HepG2 (cell line): ENCODE measurements around the gene PEX11G. TPM values are rescaled to one million over a fixed set of nuclear protein-coding genes. Genes with fewer than 3 reads are reported as not detected.

Experiments
- CREM ChIP-seq, 2 experiments: sonication (generic) in 1 of 2; formaldehyde crosslinking in 1 of 2; IDR thresholded peaks; 2 replicates each; pipeline versions ENCODE4 v1.4.0 to v1.6.1; 2016 to 2020; ENCODE audit warnings: antibody characterized with exemption in 1 of 2, mild to moderate bottlenecking in 1 of 2, missing genetic modification reagents in 1 of 2
- HDAC2 ChIP-seq: sonication (generic); formaldehyde crosslinking; IDR thresholded peaks from 2 replicates; pipeline ENCODE4 v1.4.0; 2020; ENCODE audit warnings: missing genetic modification reagents
- KAT8 ChIP-seq: IDR thresholded peaks from 2 replicates; pipeline ENCODE4 v1.6.1; 2016; ENCODE audit warnings: missing genetic modification reagents, missing compliant biosample characterization
- MBNL3 ChIP-seq: fragments of 250-450 bp; sonication (Bioruptor Pico); conservative IDR thresholded peaks from 2 replicates; pipeline ENCODE4 v1.8.0; 2022; ENCODE audit warnings: mild to moderate bottlenecking, inconsistent platforms
- MED13 ChIP-seq: sonication (generic); formaldehyde crosslinking; IDR thresholded peaks from 2 replicates; pipeline ENCODE4 v1.5.0; 2020; ENCODE audit warnings: missing genetic modification reagents
- MED8 ChIP-seq: sonication (generic); formaldehyde crosslinking; IDR thresholded peaks from 2 replicates; pipeline ENCODE4 v1.8.1; 2023; ENCODE audit warnings: mild to moderate bottlenecking, missing genetic modification reagents; ENCODE audit not compliant: insufficient replicate concordance
- NFIB ChIP-seq: sonication (generic); formaldehyde crosslinking; IDR thresholded peaks from 2 replicates; pipeline ENCODE4 v1.9.0; 2021; ENCODE audit warnings: missing genetic modification reagents, mild to moderate bottlenecking, borderline replicate concordance
- NR2F6 ChIP-seq, 2 experiments: IDR thresholded peaks; 2 replicates each; pipeline ENCODE4 v1.6.1; 2016; ENCODE audit warnings: antibody characterized with exemption in 1 of 2, mild to moderate bottlenecking in 1 of 2
- PAWR ChIP-seq: sonication (generic); formaldehyde crosslinking; IDR thresholded peaks from 2 replicates; pipeline ENCODE4 v1.4.0; 2020; ENCODE audit warnings: missing genetic modification reagents, mild to moderate bottlenecking, borderline replicate concordance
- TSC22D2 ChIP-seq: sonication (generic); formaldehyde crosslinking; IDR thresholded peaks from 2 replicates; pipeline ENCODE4 v1.5.1; 2020; ENCODE audit warnings: missing genetic modification reagents, mild to moderate bottlenecking, borderline replicate concordance
- ZBTB20 ChIP-seq: sonication (generic); formaldehyde crosslinking; IDR thresholded peaks from 2 replicates; pipeline ENCODE4 v1.8.1; 2023; ENCODE audit warnings: missing genetic modification reagents, low read depth, mild to moderate bottlenecking, borderline replicate concordance
- ZNF292 ChIP-seq: sonication (generic); formaldehyde crosslinking; IDR thresholded peaks from 2 replicates; pipeline ENCODE4 v1.8.1; 2022; ENCODE audit warnings: mild to moderate bottlenecking, low read depth, missing genetic modification reagents, borderline replicate concordance
- ZNF329 ChIP-seq: sonication (generic); formaldehyde crosslinking; IDR thresholded peaks from 2 replicates; pipeline ENCODE4 v1.9.0; 2021; ENCODE audit warnings: low read depth, mild to moderate bottlenecking, missing genetic modification reagents
- ZNF335 ChIP-seq: sonication (generic); formaldehyde crosslinking; IDR thresholded peaks from 2 replicates; pipeline ENCODE4 v1.4.0; 2020; ENCODE audit warnings: missing genetic modification reagents
- ZNF367 ChIP-seq: sonication (generic); formaldehyde crosslinking; IDR thresholded peaks from 2 replicates; pipeline ENCODE4 v1.4.0; 2020; ENCODE audit warnings: missing genetic modification reagents, borderline replicate concordance
- ZNF441 ChIP-seq: sonication (generic); formaldehyde crosslinking; IDR thresholded peaks from 2 replicates; pipeline ENCODE4 v1.7.0; 2021; ENCODE audit warnings: missing genetic modification reagents, borderline replicate concordance
- ZNF451 ChIP-seq: sonication (generic); formaldehyde crosslinking; IDR thresholded peaks from 2 replicates; pipeline ENCODE4 v1.5.0; 2020; ENCODE audit warnings: mild to moderate bottlenecking, missing genetic modification reagents
- ZNF891 ChIP-seq: sonication (generic); formaldehyde crosslinking; IDR thresholded peaks from 2 replicates; pipeline ENCODE4 v1.5.0; 2020; ENCODE audit warnings: mild to moderate bottlenecking, missing genetic modification reagents
- polyA plus RNA-seq, 8 experiments: library from polyadenylated mRNA; depleted of rRNA in 3 of 8; stranded (reverse) in 7 of 8; unstranded in 1 of 8; fragments of >200 nt; fragmentation: Illumina TruSeq in 4 of 8; extraction: Trizol in 4 of 8; gene quantifications; 2 replicates each; pipeline versions ENCODE4 v1.2.1 to v1.2.3, GENCODE V29; 2011 to 2016; ENCODE audit warnings: low read depth in 4 of 8, missing spikeins in 1 of 8, mixed read lengths in 1 of 8; ENCODE audit not compliant: insufficient read depth in 1 of 8
- total RNA-seq, 5 experiments: library from RNA; depleted of rRNA; stranded (reverse); fragments of >200 nt; fragmentation: Illumina TruSeq; extraction: Trizol; gene quantifications; 2 replicates each; pipeline ENCODE4 v1.2.3, GENCODE V29; 2016; ENCODE audit warnings: low read depth in 1 of 5
- TF ChIP-seq, protein P1 (sequence below): IDR thresholded peaks from 2 replicates; pipeline ENCODE4 v1.6.1; 2016; ENCODE audit warnings: low read depth, control low read depth
- TF ChIP-seq, protein P2 (sequence below): sonication (generic); formaldehyde crosslinking; IDR thresholded peaks from 2 replicates; pipeline ENCODE4 v1.4.0; 2020; ENCODE audit warnings: missing genetic modification reagents, borderline replicate concordance
- TF ChIP-seq, protein P3 (sequence below): IDR thresholded peaks from 2 replicates; pipeline ENCODE4 v1.6.1; 2018; ENCODE audit warnings: missing genetic modification reagents

The PEX11G gene
- total and polyA plus RNA-seq, 2 of the 13 experiments (the other 11 are each of a cell fraction or from before 2014, with no cell fraction given), result not detected

DNA sequence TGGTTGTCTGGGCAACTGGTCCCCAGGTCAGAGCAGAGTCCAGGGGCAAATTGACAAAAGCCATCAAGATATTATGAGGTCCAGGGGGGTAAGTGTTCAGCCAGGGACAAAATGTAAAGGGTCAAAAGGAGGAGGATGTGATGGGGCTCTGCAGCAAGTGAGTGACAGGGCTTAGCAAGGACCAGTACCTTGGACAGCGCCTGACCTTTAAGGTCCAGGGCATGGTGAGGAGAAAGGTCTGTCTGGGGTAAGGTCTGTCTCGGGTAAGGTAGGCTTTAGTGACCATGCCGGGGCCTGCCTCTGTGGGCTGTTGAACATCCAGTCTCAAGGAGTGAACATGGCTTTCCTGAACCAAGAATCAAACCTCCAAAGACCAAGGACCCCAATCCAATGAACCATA is 20.8 kb upstream of the PEX11G start (continued):
- TF ChIP-seq CREM (IDR thresholded peaks at IDR 0.05), result no peak
- TF ChIP-seq CREM (CRISPR knock-in tag; IDR thresholded peaks at IDR 0.05), result no peak
- no peak; the same call in 1 of the 2 replicates for TF ChIP-seq ZNF367
- no peak for TF ChIP-seq ZBTB20 (CRISPR knock-in tag)
- no peak for TF ChIP-seq MED8
- 0 out of 2 replicates have a peak, but pooled peaks have one; percentile 54 for TF ChIP-seq TSC22D2 (CRISPR knock-in tag)
- TF ChIP-seq HDAC2 (CRISPR knock-in tag), result peak; percentile 41; the same call in 1 of the 2 replicates
- TF ChIP-seq MED13 (CRISPR knock-in tag), result no peak
- TF ChIP-seq, protein P1, sequence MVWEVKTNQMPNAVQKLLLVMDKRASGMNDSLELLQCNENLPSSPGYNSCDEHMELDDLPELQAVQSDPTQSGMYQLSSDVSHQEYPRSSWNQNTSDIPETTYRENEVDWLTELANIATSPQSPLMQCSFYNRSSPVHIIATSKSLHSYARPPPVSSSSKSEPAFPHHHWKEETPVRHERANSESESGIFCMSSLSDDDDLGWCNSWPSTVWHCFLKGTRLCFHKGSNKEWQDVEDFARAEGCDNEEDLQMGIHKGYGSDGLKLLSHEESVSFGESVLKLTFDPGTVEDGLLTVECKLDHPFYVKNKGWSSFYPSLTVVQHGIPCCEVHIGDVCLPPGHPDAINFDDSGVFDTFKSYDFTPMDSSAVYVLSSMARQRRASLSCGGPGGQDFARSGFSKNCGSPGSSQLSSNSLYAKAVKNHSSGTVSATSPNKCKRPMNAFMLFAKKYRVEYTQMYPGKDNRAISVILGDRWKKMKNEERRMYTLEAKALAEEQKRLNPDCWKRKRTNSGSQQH (CRISPR knock-in tag), result peak; percentile 86; the same call in 1 of the 2 replicates
- TF ChIP-seq, protein P2, sequence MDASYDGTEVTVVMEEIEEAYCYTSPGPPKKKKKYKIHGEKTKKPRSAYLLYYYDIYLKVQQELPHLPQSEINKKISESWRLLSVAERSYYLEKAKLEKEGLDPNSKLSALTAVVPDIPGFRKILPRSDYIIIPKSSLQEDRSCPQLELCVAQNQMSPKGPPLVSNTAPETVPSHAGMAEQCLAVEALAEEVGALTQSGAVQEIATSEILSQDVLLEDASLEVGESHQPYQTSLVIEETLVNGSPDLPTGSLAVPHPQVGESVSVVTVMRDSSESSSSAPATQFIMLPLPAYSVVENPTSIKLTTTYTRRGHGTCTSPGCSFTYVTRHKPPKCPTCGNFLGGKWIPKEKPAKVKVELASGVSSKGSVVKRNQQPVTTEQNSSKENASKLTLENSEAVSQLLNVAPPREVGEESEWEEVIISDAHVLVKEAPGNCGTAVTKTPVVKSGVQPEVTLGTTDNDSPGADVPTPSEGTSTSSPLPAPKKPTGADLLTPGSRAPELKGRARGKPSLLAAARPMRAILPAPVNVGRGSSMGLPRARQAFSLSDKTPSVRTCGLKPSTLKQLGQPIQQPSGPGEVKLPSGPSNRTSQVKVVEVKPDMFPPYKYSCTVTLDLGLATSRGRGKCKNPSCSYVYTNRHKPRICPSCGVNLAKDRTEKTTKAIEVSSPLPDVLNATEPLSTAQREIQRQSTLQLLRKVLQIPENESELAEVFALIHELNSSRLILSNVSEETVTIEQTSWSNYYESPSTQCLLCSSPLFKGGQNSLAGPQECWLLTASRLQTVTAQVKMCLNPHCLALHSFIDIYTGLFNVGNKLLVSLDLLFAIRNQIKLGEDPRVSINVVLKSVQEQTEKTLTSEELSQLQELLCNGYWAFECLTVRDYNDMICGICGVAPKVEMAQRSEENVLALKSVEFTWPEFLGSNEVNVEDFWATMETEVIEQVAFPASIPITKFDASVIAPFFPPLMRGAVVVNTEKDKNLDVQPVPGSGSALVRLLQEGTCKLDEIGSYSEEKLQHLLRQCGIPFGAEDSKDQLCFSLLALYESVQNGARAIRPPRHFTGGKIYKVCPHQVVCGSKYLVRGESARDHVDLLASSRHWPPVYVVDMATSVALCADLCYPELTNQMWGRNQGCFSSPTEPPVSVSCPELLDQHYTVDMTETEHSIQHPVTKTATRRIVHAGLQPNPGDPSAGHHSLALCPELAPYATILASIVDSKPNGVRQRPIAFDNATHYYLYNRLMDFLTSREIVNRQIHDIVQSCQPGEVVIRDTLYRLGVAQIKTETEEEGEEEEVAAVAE (CRISPR knock-in tag), result peak; percentile 73; the same call in 1 of the 2 replicates
- peak; percentile 77; the same call in 1 of the 2 replicates for TF ChIP-seq ZNF335 (CRISPR knock-in tag)
- peak; percentile 26; the same call in 1 of the 2 replicates for TF ChIP-seq KAT8
- TF ChIP-seq ZNF451 (CRISPR knock-in tag), result no peak
- TF ChIP-seq PAWR (CRISPR knock-in tag), result no peak
- no peak for TF ChIP-seq MBNL3 (CRISPR knock-in tag)
- TF ChIP-seq ZNF441 (CRISPR knock-in tag), result no peak
- 0 out of 2 replicates have a peak, but pooled peaks have one; percentile 37 for TF ChIP-seq ZNF329 (CRISPR knock-in tag)
- TF ChIP-seq, protein P3, sequence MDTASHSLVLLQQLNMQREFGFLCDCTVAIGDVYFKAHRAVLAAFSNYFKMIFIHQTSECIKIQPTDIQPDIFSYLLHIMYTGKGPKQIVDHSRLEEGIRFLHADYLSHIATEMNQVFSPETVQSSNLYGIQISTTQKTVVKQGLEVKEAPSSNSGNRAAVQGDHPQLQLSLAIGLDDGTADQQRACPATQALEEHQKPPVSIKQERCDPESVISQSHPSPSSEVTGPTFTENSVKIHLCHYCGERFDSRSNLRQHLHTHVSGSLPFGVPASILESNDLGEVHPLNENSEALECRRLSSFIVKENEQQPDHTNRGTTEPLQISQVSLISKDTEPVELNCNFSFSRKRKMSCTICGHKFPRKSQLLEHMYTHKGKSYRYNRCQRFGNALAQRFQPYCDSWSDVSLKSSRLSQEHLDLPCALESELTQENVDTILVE, result 0 out of 2 replicates have a peak, but pooled peaks have one; percentile 52
- no peak for TF ChIP-seq ZNF891 (CRISPR knock-in tag)
- TF ChIP-seq NR2F6 (IDR thresholded peaks at IDR 0.05), result peak; percentile 88
- peak; percentile 90 for TF ChIP-seq NR2F6 (CRISPR knock-in tag; IDR thresholded peaks at IDR 0.05)
- TF ChIP-seq ZNF292 (CRISPR knock-in tag), result no peak
- TF ChIP-seq NFIB, result no peak
